Upper lobe of right lung (tissue), 1 donor: Measurements from ENCODE around the gene ALB. TPM values are rescaled to one million over a fixed set of nuclear protein-coding genes. Genes with fewer than 3 reads are reported as not detected.

ENCODE experiments used
- ATAC-seq: fragments of 200-7000 bp; cut with Tn5 transposase; one replicate; pipeline ENCODE4 v1.9.1; 2020; ENCODE audit warnings: mild to moderate bottlenecking, moderate library complexity
- DNase-seq: peaks from one replicate; pipeline ENCODE4 v3.0.0-alpha.2; 2020
- H3K27ac ChIP-seq: fragments of 200-600 bp; one replicate; pipeline ENCODE4 v1.8.0; 2022
- H3K27me3 ChIP-seq: fragments of 200-600 bp; one replicate; pipeline ENCODE4 v1.8.0; 2022; ENCODE audit warnings: mild to moderate bottlenecking
- H3K36me3 ChIP-seq: fragments of 200-600 bp; one replicate; pipeline ENCODE4 v1.8.0; 2022
- H3K4me1 ChIP-seq: fragments of 200-600 bp; one replicate; pipeline ENCODE4 v1.8.0; 2022
- H3K4me3 ChIP-seq: fragments of 200-600 bp; one replicate; pipeline ENCODE4 v1.8.0; 2022; ENCODE audit warnings: mild to moderate bottlenecking
- H3K9me3 ChIP-seq: fragments of 200-600 bp; one replicate; pipeline ENCODE4 v1.8.0; 2022
- intact Hi-C: fragments of 100-400 bp; cut with DNase I; formaldehyde crosslinking; loops from one replicate; pipeline ENCODE4 v1.11.0; 2022
- total RNA-seq: library from RNA; stranded (reverse); fragmentation: NEBNext Ultra II Directional; extraction: Animal tissue kit (Norgen Biotek cat#: 25700); gene quantifications from one replicate; pipeline ENCODE4 v1.2.1, GENCODE V29; 2021
- TF ChIP-seq, protein P1 (sequence below): fragments of 200-600 bp; IDR thresholded peaks from one replicate; pipeline ENCODE4 v1.8.0; 2022; ENCODE audit warnings: antibody characterized with exemption
- donor health status: DM: no; HTN: yes; CAD: no; lungs with severe emphysema.

The ALB gene
- total RNA-seq, 1 donor from 2014 or later: 2.9 TPM

DNA sequence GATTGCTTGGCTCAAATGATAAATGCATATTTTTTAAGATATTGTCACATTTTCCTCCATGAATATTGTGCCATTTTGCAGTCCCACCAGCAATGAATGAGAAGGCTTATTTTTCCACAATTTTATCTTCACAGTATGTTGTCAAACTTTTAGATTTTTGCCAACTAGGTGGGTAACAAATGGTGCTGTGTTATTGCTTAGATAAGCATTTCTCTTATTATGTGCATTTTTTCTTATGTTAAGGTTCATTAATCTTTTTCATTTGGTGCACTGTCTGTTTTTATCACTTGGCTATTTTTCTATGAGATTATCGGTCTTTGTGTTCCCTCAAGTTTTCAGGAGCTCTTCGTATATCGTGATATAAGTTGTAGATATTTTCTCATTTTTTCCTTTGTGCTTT, 64.1 kb downstream of the ALB start:
- no peak overlapping the region for H3K27ac ChIP-seq
- intact Hi-C loops: no loop called here
- TF ChIP-seq, protein P1, sequence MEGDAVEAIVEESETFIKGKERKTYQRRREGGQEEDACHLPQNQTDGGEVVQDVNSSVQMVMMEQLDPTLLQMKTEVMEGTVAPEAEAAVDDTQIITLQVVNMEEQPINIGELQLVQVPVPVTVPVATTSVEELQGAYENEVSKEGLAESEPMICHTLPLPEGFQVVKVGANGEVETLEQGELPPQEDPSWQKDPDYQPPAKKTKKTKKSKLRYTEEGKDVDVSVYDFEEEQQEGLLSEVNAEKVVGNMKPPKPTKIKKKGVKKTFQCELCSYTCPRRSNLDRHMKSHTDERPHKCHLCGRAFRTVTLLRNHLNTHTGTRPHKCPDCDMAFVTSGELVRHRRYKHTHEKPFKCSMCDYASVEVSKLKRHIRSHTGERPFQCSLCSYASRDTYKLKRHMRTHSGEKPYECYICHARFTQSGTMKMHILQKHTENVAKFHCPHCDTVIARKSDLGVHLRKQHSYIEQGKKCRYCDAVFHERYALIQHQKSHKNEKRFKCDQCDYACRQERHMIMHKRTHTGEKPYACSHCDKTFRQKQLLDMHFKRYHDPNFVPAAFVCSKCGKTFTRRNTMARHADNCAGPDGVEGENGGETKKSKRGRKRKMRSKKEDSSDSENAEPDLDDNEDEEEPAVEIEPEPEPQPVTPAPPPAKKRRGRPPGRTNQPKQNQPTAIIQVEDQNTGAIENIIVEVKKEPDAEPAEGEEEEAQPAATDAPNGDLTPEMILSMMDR: no peak
- DNase-seq (no peak), ATAC-seq (no peak)
- H3K4me3 ChIP-seq: no peak overlapping the region
- H3K4me1 ChIP-seq: no peaks in the 10 kb centered on the region
- no peaks in the 10 kb centered on the region for H3K36me3 ChIP-seq
- H3K9me3 ChIP-seq: no peaks in the 10 kb centered on the region
- no peaks in the 10 kb centered on the region for H3K27me3 ChIP-seq

DNA sequence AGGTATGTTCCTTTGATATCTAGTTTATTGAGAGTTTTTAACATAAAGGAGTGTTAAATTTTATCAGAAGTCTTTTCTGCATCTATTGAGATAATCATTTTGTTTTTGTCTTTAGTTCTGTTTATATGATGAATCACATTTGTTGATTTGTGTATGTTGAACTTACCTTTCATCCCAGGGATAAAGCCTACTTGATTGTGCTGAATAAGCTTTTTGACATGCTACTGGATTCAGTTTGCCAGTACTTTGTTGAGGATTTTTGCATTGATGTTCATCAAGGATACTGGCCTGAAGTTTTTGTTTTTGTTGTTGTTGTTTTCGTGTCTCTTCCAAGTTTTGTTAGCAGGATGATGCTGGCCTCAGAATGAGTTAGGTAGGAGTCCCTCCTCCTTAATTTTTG, 66.6 kb downstream of the ALB start:
- no peaks in the 10 kb centered on the region for H3K4me1 ChIP-seq
- H3K27me3 ChIP-seq: no peaks in the 10 kb centered on the region
- no peak overlapping the region for H3K4me3 ChIP-seq
- no peaks in the 10 kb centered on the region for H3K36me3 ChIP-seq
- H3K27ac ChIP-seq: no peak overlapping the region
- DNase-seq (no peak), ATAC-seq (no peak)
- TF ChIP-seq, protein P1: no peak
- intact Hi-C loops: no loop called here
- H3K9me3 ChIP-seq: no peaks in the 10 kb centered on the region

Other genes with a start within 250 kb of the ALB start
- 61.5 TPM for gene ANKRD17, start 145.5 kb upstream of the ALB start, total RNA-seq
- gene AFP, start 31.9 kb downstream of the ALB start, total RNA-seq: not detected
- gene AFM, start 77.5 kb downstream of the ALB start, total RNA-seq: not detected
- gene RASSF6, start 216.1 kb downstream of the ALB start, total RNA-seq: 3.1 TPM